HG03469 (cell line): Measurements from ENCODE around the gene TYR.
"Not testable (repeated sequence)": the region's sequence is repeated elsewhere in the genome, so short reads cannot be mapped to it uniquely, and the experiment has no call there.

Source experiments
- ATAC-seq: cut with Tn5 transposase; IDR thresholded peaks from one replicate; pipeline ENCODE4 v1.9.1; 2021; ENCODE audit warnings: mild to moderate bottlenecking, moderate library complexity, moderate number of reproducible peaks; ENCODE audit not compliant: unreplicated experiment

TYR gene

GRCh38 chr11:89342880-89343572, 165.4 kb downstream of the TYR start:
- ATAC-seq, result not testable (repeated sequence)
